GM18873 (cell line): ENCODE results near the gene APLNR.
"Not testable (repeated sequence)": the region's sequence is repeated elsewhere in the genome, so short reads cannot be mapped to it uniquely, and the experiment has no call there.

ENCODE experiments used
- ATAC-seq: cut with Tn5 transposase; IDR thresholded peaks from one replicate; pipeline ENCODE4 v1.9.1; 2021; ENCODE audit warnings: mild to moderate bottlenecking, moderate library complexity, moderate number of reproducible peaks; ENCODE audit not compliant: unreplicated experiment, low FRiP score

Gene APLNR

GRCh38 chr11:57237204-57237681 lies at the start of gene APLNR:
Gene APLNR (minus strand): TSS chr11:57237250. CDS start chr11:57237004, 246 bp downstream.
- no peak for ATAC-seq

- ATAC-seq = no peak
Measured at GRCh38 chr11:57283231-57283990, 46.4 kb upstream of the APLNR start.

- not testable (repeated sequence) for ATAC-seq
Measured at GRCh38 chr11:57281546-57281945, 44.5 kb upstream of the APLNR start.

GRCh38 chr11:57279116-57279515 lies 42.1 kb upstream of the APLNR start:
- ATAC-seq = no peak

GRCh38 chr11:57278721-57279095 lies 41.7 kb upstream of the APLNR start:
- no peak for ATAC-seq

GRCh38 chr11:57277845-57278720 lies 41.0 kb upstream of the APLNR start:
- ATAC-seq = no peak

GRCh38 chr11:57276971-57277675 lies 40.1 kb upstream of the APLNR start:
- no peak for ATAC-seq

GRCh38 chr11:57276169-57276970 lies 39.3 kb upstream of the APLNR start:
- no peak for ATAC-seq

- no peak for ATAC-seq
Measured at GRCh38 chr11:57275582-57275981, 38.5 kb upstream of the APLNR start.

GRCh38 chr11:57274904-57275498 lies 38.0 kb upstream of the APLNR start:
- no peak for ATAC-seq

GRCh38 chr11:57273448-57274058 lies 36.5 kb upstream of the APLNR start:
- ATAC-seq = no peak

GRCh38 chr11:57269571-57270021 lies 32.5 kb upstream of the APLNR start:
- ATAC-seq = no peak

GRCh38 chr11:57266157-57266556 lies 29.1 kb upstream of the APLNR start:
- no peak for ATAC-seq

GRCh38 chr11:57263351-57263750 lies 26.3 kb upstream of the APLNR start:
- ATAC-seq = no peak

GRCh38 chr11:57262157-57262556 lies 25.1 kb upstream of the APLNR start:
- ATAC-seq = no peak

GRCh38 chr11:57260937-57261783 lies 24.1 kb upstream of the APLNR start:
- no peak for ATAC-seq

GRCh38 chr11:57256119-57256518 lies 19.1 kb upstream of the APLNR start:
- ATAC-seq = no peak

- no peak for ATAC-seq
Measured at GRCh38 chr11:57255618-57256017, 18.6 kb upstream of the APLNR start.
